ENCODE results near the gene HS6ST1.

GRCh38 chr2:128260239-128261138 is 58.2 kb downstream of the HS6ST1 start:
- TF ChIP-seq POLR2AphosphoS5 (IDR thresholded peaks at IDR 0.05; ENCODE audit: insufficient read depth in 1 of 2, low read depth in 1 of 2), result peak; percentile 11 to 16
- no peak for TF ChIP-seq CTCF (IDR thresholded peaks at IDR 0.05)
